MM.1S (cell line): ENCODE measurements around the gene MYH15.

Source experiments
- EZH2phosphoT487 ChIP-seq: fragments of 300-600 bp; sonication (generic); IDR thresholded peaks from 2 replicates; pipeline ENCODE4 v1.6.1; 2018; ENCODE audit warnings: antibody characterized with exemption, low read length
- TF ChIP-seq, protein P1 (sequence below): fragments of 300-600 bp; sonication (generic); IDR thresholded peaks from 2 replicates; pipeline ENCODE4 v1.5.1; 2016; ENCODE audit warnings: antibody characterized with exemption, low read length, mixed read lengths

DNA sequence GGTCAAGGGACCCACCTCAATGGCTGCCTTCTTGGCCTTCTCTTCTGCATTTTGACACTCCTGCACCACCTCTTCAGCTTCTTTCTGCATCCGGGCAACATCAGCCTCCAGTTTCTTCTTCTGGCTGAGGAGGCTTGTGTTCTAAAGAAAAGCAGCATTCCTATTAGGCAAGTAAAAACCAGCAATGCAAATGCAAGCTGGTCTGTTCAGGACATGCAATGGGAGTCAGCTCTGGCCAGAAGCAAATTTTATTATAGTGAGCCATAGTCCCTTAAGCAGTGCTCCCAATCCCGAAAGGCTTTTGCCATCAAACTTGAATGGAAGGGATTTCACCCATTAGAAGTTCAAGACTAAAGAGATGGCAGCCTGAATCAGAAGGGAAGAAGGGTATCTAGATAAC lies 116.4 kb downstream of the MYH15 start:
- TF ChIP-seq, protein P1, sequence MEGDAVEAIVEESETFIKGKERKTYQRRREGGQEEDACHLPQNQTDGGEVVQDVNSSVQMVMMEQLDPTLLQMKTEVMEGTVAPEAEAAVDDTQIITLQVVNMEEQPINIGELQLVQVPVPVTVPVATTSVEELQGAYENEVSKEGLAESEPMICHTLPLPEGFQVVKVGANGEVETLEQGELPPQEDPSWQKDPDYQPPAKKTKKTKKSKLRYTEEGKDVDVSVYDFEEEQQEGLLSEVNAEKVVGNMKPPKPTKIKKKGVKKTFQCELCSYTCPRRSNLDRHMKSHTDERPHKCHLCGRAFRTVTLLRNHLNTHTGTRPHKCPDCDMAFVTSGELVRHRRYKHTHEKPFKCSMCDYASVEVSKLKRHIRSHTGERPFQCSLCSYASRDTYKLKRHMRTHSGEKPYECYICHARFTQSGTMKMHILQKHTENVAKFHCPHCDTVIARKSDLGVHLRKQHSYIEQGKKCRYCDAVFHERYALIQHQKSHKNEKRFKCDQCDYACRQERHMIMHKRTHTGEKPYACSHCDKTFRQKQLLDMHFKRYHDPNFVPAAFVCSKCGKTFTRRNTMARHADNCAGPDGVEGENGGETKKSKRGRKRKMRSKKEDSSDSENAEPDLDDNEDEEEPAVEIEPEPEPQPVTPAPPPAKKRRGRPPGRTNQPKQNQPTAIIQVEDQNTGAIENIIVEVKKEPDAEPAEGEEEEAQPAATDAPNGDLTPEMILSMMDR, result no peak
- no peak for TF ChIP-seq EZH2phosphoT487
